ENCODE results near the gene TMA7B. TPM values are rescaled to one million over a fixed set of nuclear protein-coding genes. Genes with fewer than 3 reads are reported as not detected.

Gene TMA7B
- total and polyA plus RNA-seq, 2 experiments from 2014 or later: not detected

GRCh38 chr22:39973656-39974055, 13.5 kb downstream of the TMA7B start:
- no peaks in the 10 kb centered on the region for H3K4me1 ChIP-seq (ENCODE audit: insufficient read depth)
- H3K27me3 ChIP-seq (replicated peaks; ENCODE audit: insufficient read depth): peaks cover 50% of the 10 kb centered on the region
- H3K79me2 ChIP-seq (ENCODE audit: insufficient read depth): no peaks in the 10 kb centered on the region
- no peak overlapping the region for H3K4me2 ChIP-seq (ENCODE audit: unreplicated experiment)
- in situ Hi-C loops (cut with MboI): no loop called here
- TF ChIP-seq EZH2 (IDR thresholded peaks at IDR 0.05; ENCODE audit: insufficient read depth, poor library complexity, severe bottlenecking): no peak
- TF ChIP-seq EZH2phosphoT487 (IDR thresholded peaks at IDR 0.05; ENCODE audit: insufficient read depth, low read depth): no peak
- H3F3A ChIP-seq (ENCODE audit: insufficient read depth): no peaks in the 10 kb centered on the region
- no peak overlapping the region for H3K4me3 ChIP-seq
- H3K27ac ChIP-seq: no peak overlapping the region
- H4K20me1 ChIP-seq (ENCODE audit: insufficient read depth): no peaks in the 10 kb centered on the region
- no peak for DNase-seq
- H3K9me2 ChIP-seq (ENCODE audit: insufficient read depth): no peaks in the 10 kb centered on the region
- no peaks in the 10 kb centered on the region for H3K36me3 ChIP-seq (ENCODE audit: low read depth)
- H3K9ac ChIP-seq: no peak overlapping the region
- WGBS, 2 experiments (ENCODE audit: low coverage in 1 of 2, low lambda C conversion rate in 2 of 2, missing lambda C conversion rate in 2 of 2): 26 to 37% methylated on average over 5 of the region's 5 CpGs
- H3K9me3 ChIP-seq (ENCODE audit: low read depth): no peaks in the 10 kb centered on the region
- no peak overlapping the region for H2AFZ ChIP-seq

- 80 to 82% methylated on average over 5 of the region's 5 CpGs for WGBS, 2 experiments (ENCODE audit: low coverage in 1 of 2, low lambda C conversion rate in 2 of 2, missing lambda C conversion rate in 2 of 2)
- no peak overlapping the region for H3K4me3 ChIP-seq
- H3K9me3 ChIP-seq (ENCODE audit: low read depth): no peaks in the 10 kb centered on the region
- no peaks in the 10 kb centered on the region for H3K36me3 ChIP-seq (ENCODE audit: low read depth)
- in situ Hi-C loops (cut with MboI): no loop called here
- no peaks in the 10 kb centered on the region for H3K79me2 ChIP-seq (ENCODE audit: insufficient read depth)
- TF ChIP-seq EZH2phosphoT487 (IDR thresholded peaks at IDR 0.05; ENCODE audit: insufficient read depth, low read depth) (no peak), EZH2 (IDR thresholded peaks at IDR 0.05; ENCODE audit: insufficient read depth, poor library complexity, severe bottlenecking) (no peak)
- H4K20me1 ChIP-seq (ENCODE audit: insufficient read depth): no peaks in the 10 kb centered on the region
- peaks cover 50% of the 10 kb centered on the region for H3K27me3 ChIP-seq (replicated peaks; ENCODE audit: insufficient read depth)
- H3K9me2 ChIP-seq (ENCODE audit: insufficient read depth): no peaks in the 10 kb centered on the region
- H3K27ac ChIP-seq: no peak overlapping the region
- no peaks in the 10 kb centered on the region for H3F3A ChIP-seq (ENCODE audit: insufficient read depth)
- no peak overlapping the region for H3K9ac ChIP-seq
- DNase-seq: no peak
- no peaks in the 10 kb centered on the region for H3K4me1 ChIP-seq (ENCODE audit: insufficient read depth)
- H2AFZ ChIP-seq: no peak overlapping the region
- no peak overlapping the region for H3K4me2 ChIP-seq (ENCODE audit: unreplicated experiment)
Measured at GRCh38 chr22:39974065-39974464, 13.9 kb downstream of the TMA7B start.

GRCh38 chr22:39979048-39979447, 18.9 kb downstream of the TMA7B start:
- Histone ChIP-seq H3K9me2 (ENCODE audit: insufficient read depth) (no peaks in the 10 kb centered on the region), H3K27me3 (replicated peaks; ENCODE audit: insufficient read depth) (peaks cover 48% of the 10 kb centered on the region), H3K4me1 (ENCODE audit: insufficient read depth) (no peaks in the 10 kb centered on the region), H3K79me2 (ENCODE audit: insufficient read depth) (no peaks in the 10 kb centered on the region), H3K36me3 (ENCODE audit: low read depth) (no peaks in the 10 kb centered on the region), H4K20me1 (ENCODE audit: insufficient read depth) (no peaks in the 10 kb centered on the region), H3K4me2 (ENCODE audit: unreplicated experiment) (no peak overlapping the region), H3F3A (ENCODE audit: insufficient read depth) (no peaks in the 10 kb centered on the region), H3K27ac (no peak overlapping the region), H3K4me3 (no peak overlapping the region), H3K9ac (no peak overlapping the region), H3K9me3 (ENCODE audit: low read depth) (no peaks in the 10 kb centered on the region), H2AFZ (no peak overlapping the region)
- no peak for DNase-seq
- WGBS, 2 experiments (ENCODE audit: low coverage in 1 of 2, low lambda C conversion rate in 2 of 2, missing lambda C conversion rate in 2 of 2): 52 to 53% methylated on average over 6 of the region's 6 CpGs
- in situ Hi-C loops (cut with MboI): no loop called here
- TF ChIP-seq EZH2phosphoT487 (IDR thresholded peaks at IDR 0.05; ENCODE audit: insufficient read depth, low read depth) (no peak), EZH2 (IDR thresholded peaks at IDR 0.05; ENCODE audit: insufficient read depth, poor library complexity, severe bottlenecking) (no peak)

GRCh38 chr22:39979458-39979857, 19.3 kb downstream of the TMA7B start:
- Histone ChIP-seq H3K9me3 (ENCODE audit: low read depth) (no peaks in the 10 kb centered on the region), H3K36me3 (ENCODE audit: low read depth) (no peaks in the 10 kb centered on the region), H4K20me1 (ENCODE audit: insufficient read depth) (no peaks in the 10 kb centered on the region), H3K27me3 (replicated peaks; ENCODE audit: insufficient read depth) (peaks cover 44% of the 10 kb centered on the region), H3K4me3 (no peak overlapping the region), H3K4me1 (ENCODE audit: insufficient read depth) (no peaks in the 10 kb centered on the region), H3K27ac (no peak overlapping the region), H3K9ac (no peak overlapping the region), H3K9me2 (ENCODE audit: insufficient read depth) (no peaks in the 10 kb centered on the region), H3K4me2 (ENCODE audit: unreplicated experiment) (no peak overlapping the region), H3F3A (ENCODE audit: insufficient read depth) (no peaks in the 10 kb centered on the region), H3K79me2 (ENCODE audit: insufficient read depth) (no peaks in the 10 kb centered on the region), H2AFZ (no peak overlapping the region)
- TF ChIP-seq EZH2 (IDR thresholded peaks at IDR 0.05; ENCODE audit: insufficient read depth, poor library complexity, severe bottlenecking): no peak
- 39 to 40% methylated on average over 5 of the region's 5 CpGs for WGBS, 2 experiments (ENCODE audit: low coverage in 1 of 2, low lambda C conversion rate in 2 of 2, missing lambda C conversion rate in 2 of 2)
- in situ Hi-C loops (cut with MboI): no loop called here
- DNase-seq: no peak

- H3K79me2 ChIP-seq (ENCODE audit: insufficient read depth): no peaks in the 10 kb centered on the region
- no peaks in the 10 kb centered on the region for H3K36me3 ChIP-seq (ENCODE audit: low read depth)
- no peak overlapping the region for H2AFZ ChIP-seq
- H3K9me2 ChIP-seq (ENCODE audit: insufficient read depth): no peaks in the 10 kb centered on the region
- peaks cover 42% of the 10 kb centered on the region for H3K27me3 ChIP-seq (replicated peaks; ENCODE audit: insufficient read depth)
- no peaks in the 10 kb centered on the region for H4K20me1 ChIP-seq (ENCODE audit: insufficient read depth)
- no peak overlapping the region for H3K9ac ChIP-seq
- in situ Hi-C loops (cut with MboI): no loop called here
- DNase-seq: no peak
- H3K4me1 ChIP-seq (ENCODE audit: insufficient read depth): no peaks in the 10 kb centered on the region
- H3K27ac ChIP-seq: no peak overlapping the region
- TF ChIP-seq EZH2 (IDR thresholded peaks at IDR 0.05; ENCODE audit: insufficient read depth, poor library complexity, severe bottlenecking): no peak
- no peak for TF ChIP-seq EZH2phosphoT487 (IDR thresholded peaks at IDR 0.05; ENCODE audit: insufficient read depth, low read depth)
- H3K4me3 ChIP-seq: no peak overlapping the region
- no peak overlapping the region for H3K4me2 ChIP-seq (ENCODE audit: unreplicated experiment)
- 49% methylated on average over 6 of the region's 6 CpGs for WGBS, 2 experiments (ENCODE audit: low coverage in 1 of 2, low lambda C conversion rate in 2 of 2, missing lambda C conversion rate in 2 of 2)
- H3K9me3 ChIP-seq (ENCODE audit: low read depth): no peaks in the 10 kb centered on the region
- no peaks in the 10 kb centered on the region for H3F3A ChIP-seq (ENCODE audit: insufficient read depth)
Measured at GRCh38 chr22:39980596-39980995, 20.4 kb downstream of the TMA7B start.
